Liver (tissue), 9 donors: ENCODE results near the gene FARS2. TPM values are rescaled to one million over a fixed set of nuclear protein-coding genes. Genes with fewer than 3 reads are reported as not detected.

Experiments
- DNase-seq: peaks from one replicate; pipeline ENCODE4 v3.0.0-alpha.2; 2017; ENCODE audit warnings: low spot score
- H3K27ac ChIP-seq, 2 donors: one replicate each; pipeline ENCODE4 v1.7.0; 2013; ENCODE audit warnings: inconsistent platforms in 2 of 2, low read length in 2 of 2, control low read depth in 1 of 2, low read depth in 1 of 2, mild to moderate bottlenecking in 1 of 2
- H3K27me3 ChIP-seq, 4 donors: one replicate each; pipeline versions ENCODE4 v1.6.1 to v1.7.0; 2013; ENCODE audit warnings: low read length in 3 of 4, inconsistent platforms in 1 of 4, mild to moderate bottlenecking in 1 of 4, moderate library complexity in 1 of 4; ENCODE audit not compliant: control insufficient read depth in 4 of 4, insufficient read depth in 4 of 4
- H3K36me3 ChIP-seq, 4 donors: one replicate each; pipeline versions ENCODE4 v1.6.1 to v1.7.0; 2013; ENCODE audit warnings: low read length in 3 of 4, mild to moderate bottlenecking in 3 of 4, low read depth in 1 of 4, moderate library complexity in 1 of 4; ENCODE audit not compliant: control insufficient read depth in 4 of 4, insufficient read depth in 3 of 4
- H3K4me1 ChIP-seq, 4 donors: one replicate each; pipeline versions ENCODE4 v1.6.1 to v1.7.0; 2013; ENCODE audit warnings: low read length in 3 of 4, mild to moderate bottlenecking in 3 of 4, moderate library complexity in 1 of 4; ENCODE audit not compliant: control insufficient read depth in 4 of 4, insufficient read depth in 4 of 4
- H3K4me3 ChIP-seq, 3 donors: one replicate each; pipeline versions ENCODE4 v1.6.1 to v1.7.0; 2013; ENCODE audit warnings: low read length in 3 of 3, control low read depth in 1 of 3, low read depth in 1 of 3, mild to moderate bottlenecking in 1 of 3
- H3K9ac ChIP-seq, 2 donors: one replicate each; pipeline ENCODE4 v1.7.0; 2013; ENCODE audit warnings: low read length in 2 of 2, mild to moderate bottlenecking in 2 of 2, moderate library complexity in 2 of 2, control low read depth in 1 of 2, low read depth in 1 of 2
- H3K9me3 ChIP-seq, 4 donors: one replicate each; pipeline versions ENCODE4 v1.6.1 to v1.7.0; 2013; ENCODE audit warnings: low read length in 3 of 4; ENCODE audit not compliant: control insufficient read depth in 4 of 4
- EGR1 ChIP-seq, 2 donors: IDR thresholded peaks; 2 replicates each; pipeline ENCODE4 v1.6.1; 2016 to 2018; ENCODE audit warnings: antibody characterized with exemption in 2 of 2, low read depth in 2 of 2
- FOXA2 ChIP-seq: IDR thresholded peaks from 2 replicates; pipeline ENCODE4 v1.6.1; 2016; ENCODE audit warnings: antibody characterized with exemption
- NR2F2 ChIP-seq: IDR thresholded peaks from 2 replicates; pipeline ENCODE4 v1.6.1; 2016; ENCODE audit warnings: antibody characterized with exemption
- YY1 ChIP-seq: IDR thresholded peaks from 2 replicates; pipeline ENCODE4 v1.6.1; 2016; ENCODE audit warnings: antibody characterized with exemption, mild to moderate bottlenecking
- WGBS: extraction: QIAGEN DNeasy Blood & Tissue Kit; methylation state at CpG from one replicate; pipeline ENCODE4 v1.1.7; 2013; 5-methylcytosine and 5-hydroxymethylcytosine counted together
- polyA plus RNA-seq, 2 donors: library from polyadenylated mRNA; stranded (reverse) in 1 of 2; unstranded in 1 of 2; fragments of 200-250 nt in 1 of 2; fragments of >200 nt in 1 of 2; fragmentation: Nextera tagmentation in 1 of 2; extraction: Ambion mirVana in 1 of 2; gene quantifications; one replicate each; pipeline versions ENCODE4 v1.2.1 to v1.2.3, GENCODE V29; 2013 to 2015
- total RNA-seq, 2 donors: library from RNA; depleted of rRNA; stranded (reverse); fragments of >200 nt; gene quantifications; one replicate each; pipeline ENCODE4 v1.2.3, GENCODE V29; 2014
- TF ChIP-seq, protein P1 (sequence below): IDR thresholded peaks from 2 replicates; pipeline ENCODE4 v1.6.1; 2016; ENCODE audit warnings: antibody characterized with exemption
- TF ChIP-seq, protein P2 (sequence below): IDR thresholded peaks from 2 replicates; pipeline ENCODE4 v1.6.1; 2016; ENCODE audit warnings: antibody characterized with exemption
- TF ChIP-seq, protein P3 (sequence below): fragments of 150-350 bp; IDR thresholded peaks from 2 replicates; pipeline ENCODE4 v1.5.1; 2017; ENCODE audit warnings: improper control_type of control experiment, low read depth, low read length; ENCODE audit not compliant: missing input control
- TF ChIP-seq, protein P4 (sequence below): IDR thresholded peaks from 2 replicates; pipeline ENCODE4 v1.6.1; 2016; ENCODE audit warnings: antibody characterized with exemption, mild to moderate bottlenecking
- donor health status: healthy.
- donor health status: healthy.
- donor health status: healthy.
- donor health status: healthy.
- donor health status: healthy.

Gene FARS2
- total and polyA plus RNA-seq, 4 donors, result 7.8 to 25.9 (median 11.2) TPM

DNA sequence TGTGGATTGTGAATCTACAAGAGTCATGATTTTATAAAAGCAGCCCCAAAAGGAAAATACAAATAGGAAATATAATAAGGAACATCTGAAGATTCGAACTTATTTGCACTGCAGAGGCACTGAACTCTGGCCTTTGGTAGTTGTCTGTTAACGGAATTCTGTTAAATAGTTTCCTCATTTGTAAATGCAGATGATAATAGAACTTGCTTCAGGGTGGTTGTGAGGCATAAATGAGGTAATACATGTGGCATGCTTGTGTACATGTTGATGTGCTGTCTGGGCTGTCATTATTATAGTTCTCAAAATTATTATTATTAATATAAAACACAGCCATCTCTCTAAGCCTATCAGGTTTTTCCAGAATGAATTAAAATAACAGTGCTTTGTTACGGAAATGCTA lies 443.4 kb downstream of the FARS2 start:
- 83% methylated on average over 3 of the region's 3 CpGs for WGBS
- H3K27me3 ChIP-seq, result no peaks in the 10 kb centered on the region
- H3K9ac ChIP-seq, result no peak overlapping the region
- H3K4me3 ChIP-seq, result no peak overlapping the region
- H3K9me3 ChIP-seq, result no peaks in the 10 kb centered on the region
- no peaks in the 10 kb centered on the region for H3K4me1 ChIP-seq
- TF ChIP-seq, protein P1, sequence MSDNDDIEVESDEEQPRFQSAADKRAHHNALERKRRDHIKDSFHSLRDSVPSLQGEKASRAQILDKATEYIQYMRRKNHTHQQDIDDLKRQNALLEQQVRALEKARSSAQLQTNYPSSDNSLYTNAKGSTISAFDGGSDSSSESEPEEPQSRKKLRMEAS, result no peak
- no peak for TF ChIP-seq FOXA2
- TF ChIP-seq, protein P2, sequence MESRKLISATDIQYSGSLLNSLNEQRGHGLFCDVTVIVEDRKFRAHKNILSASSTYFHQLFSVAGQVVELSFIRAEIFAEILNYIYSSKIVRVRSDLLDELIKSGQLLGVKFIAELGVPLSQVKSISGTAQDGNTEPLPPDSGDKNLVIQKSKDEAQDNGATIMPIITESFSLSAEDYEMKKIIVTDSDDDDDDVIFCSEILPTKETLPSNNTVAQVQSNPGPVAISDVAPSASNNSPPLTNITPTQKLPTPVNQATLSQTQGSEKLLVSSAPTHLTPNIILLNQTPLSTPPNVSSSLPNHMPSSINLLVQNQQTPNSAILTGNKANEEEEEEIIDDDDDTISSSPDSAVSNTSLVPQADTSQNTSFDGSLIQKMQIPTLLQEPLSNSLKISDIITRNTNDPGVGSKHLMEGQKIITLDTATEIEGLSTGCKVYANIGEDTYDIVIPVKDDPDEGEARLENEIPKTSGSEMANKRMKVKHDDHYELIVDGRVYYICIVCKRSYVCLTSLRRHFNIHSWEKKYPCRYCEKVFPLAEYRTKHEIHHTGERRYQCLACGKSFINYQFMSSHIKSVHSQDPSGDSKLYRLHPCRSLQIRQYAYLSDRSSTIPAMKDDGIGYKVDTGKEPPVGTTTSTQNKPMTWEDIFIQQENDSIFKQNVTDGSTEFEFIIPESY, result no peak
- no peak for DNase-seq
- H3K27ac ChIP-seq, result no peak overlapping the region
- H3K36me3 ChIP-seq, result no peaks in the 10 kb centered on the region

DNA sequence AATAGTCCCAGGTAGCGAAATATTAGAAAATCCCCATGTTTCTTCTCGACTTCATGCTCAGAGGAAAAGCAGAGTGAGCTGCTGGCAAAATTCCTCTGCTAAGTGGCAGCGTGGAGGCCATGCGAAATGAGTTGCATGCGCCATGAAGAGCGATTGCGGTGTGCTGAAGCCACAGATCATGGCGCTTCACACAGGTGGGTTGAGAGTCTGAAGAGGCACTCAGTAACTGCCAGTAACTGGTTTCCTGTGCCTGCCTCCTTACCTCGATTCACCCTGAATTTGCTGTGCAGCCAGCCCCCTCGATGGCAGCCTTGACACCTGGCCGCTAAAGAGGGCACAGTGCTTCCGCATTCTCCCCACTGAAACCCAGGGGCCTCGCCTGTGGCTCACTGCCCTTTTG lies 443.9 kb downstream of the FARS2 start:
- no peak overlapping the region for H3K4me3 ChIP-seq
- H3K9me3 ChIP-seq, result no peaks in the 10 kb centered on the region
- no peak for DNase-seq
- no peaks in the 10 kb centered on the region for H3K4me1 ChIP-seq
- no peak overlapping the region for H3K9ac ChIP-seq
- no peaks in the 10 kb centered on the region for H3K36me3 ChIP-seq
- 97% methylated on average over 13 of the region's 13 CpGs for WGBS
- TF ChIP-seq YY1 (no peak), NR2F2 (no peak), EGR1 (IDR thresholded peaks at IDR 0.05; ENCODE audit: low read depth in 2 of 2) (no peak)
- TF ChIP-seq, protein P1, result no peak
- TF ChIP-seq, protein P3, sequence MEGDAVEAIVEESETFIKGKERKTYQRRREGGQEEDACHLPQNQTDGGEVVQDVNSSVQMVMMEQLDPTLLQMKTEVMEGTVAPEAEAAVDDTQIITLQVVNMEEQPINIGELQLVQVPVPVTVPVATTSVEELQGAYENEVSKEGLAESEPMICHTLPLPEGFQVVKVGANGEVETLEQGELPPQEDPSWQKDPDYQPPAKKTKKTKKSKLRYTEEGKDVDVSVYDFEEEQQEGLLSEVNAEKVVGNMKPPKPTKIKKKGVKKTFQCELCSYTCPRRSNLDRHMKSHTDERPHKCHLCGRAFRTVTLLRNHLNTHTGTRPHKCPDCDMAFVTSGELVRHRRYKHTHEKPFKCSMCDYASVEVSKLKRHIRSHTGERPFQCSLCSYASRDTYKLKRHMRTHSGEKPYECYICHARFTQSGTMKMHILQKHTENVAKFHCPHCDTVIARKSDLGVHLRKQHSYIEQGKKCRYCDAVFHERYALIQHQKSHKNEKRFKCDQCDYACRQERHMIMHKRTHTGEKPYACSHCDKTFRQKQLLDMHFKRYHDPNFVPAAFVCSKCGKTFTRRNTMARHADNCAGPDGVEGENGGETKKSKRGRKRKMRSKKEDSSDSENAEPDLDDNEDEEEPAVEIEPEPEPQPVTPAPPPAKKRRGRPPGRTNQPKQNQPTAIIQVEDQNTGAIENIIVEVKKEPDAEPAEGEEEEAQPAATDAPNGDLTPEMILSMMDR, result no peak
- no peak overlapping the region for H3K27ac ChIP-seq
- no peaks in the 10 kb centered on the region for H3K27me3 ChIP-seq

DNA sequence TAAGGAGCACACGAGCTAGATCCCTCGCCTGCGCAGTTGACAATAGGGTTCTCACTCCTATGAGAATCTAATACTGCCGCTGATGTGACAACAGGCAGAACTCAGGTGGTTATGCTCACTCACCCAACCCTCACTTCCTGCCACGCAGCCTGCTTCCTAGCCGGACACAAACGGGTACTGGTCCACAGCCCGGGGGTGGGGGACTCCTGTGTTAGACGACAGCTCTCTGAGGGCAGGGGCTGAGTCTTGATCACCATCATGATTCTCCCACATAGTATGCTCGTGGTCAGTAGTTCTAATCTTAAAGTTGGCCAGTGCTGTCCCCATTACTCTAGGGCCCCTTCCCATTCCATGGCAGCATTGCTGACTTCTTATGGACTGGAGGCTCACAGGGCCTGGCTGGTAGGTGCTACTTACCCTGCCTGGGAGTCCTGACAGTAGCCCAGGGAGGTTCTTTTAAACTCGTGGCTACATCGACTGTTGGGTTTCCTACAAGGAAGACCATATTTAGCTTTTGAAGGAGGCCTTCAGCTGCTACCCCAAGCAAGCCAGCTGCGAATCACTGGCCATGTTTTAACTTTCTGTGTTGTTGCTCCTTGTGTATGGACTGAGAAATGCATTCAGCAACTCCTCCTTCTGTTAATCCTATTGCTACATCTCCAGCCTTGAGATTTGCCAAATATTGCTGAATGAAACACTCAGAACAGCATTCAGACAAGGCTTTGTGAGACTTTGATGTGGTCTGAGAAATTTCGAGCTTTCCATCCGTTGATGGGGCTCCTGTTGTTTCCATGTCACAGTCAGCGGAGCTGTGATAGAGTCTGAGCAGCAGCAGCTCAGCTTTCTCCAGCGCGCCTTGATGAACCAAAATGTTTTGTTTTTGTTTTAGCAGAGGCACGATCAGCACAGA lies 445.1 kb downstream of the FARS2 start:
- no peaks in the 10 kb centered on the region for H3K27me3 ChIP-seq
- 92% methylated on average over 19 of the region's 19 CpGs for WGBS
- H3K4me3 ChIP-seq, result no peak overlapping the region
- no peaks in the 10 kb centered on the region for H3K36me3 ChIP-seq
- DNase-seq, result no peak
- no peak overlapping the region for H3K9ac ChIP-seq
- H3K4me1 ChIP-seq, result no peaks in the 10 kb centered on the region
- no peaks in the 10 kb centered on the region for H3K9me3 ChIP-seq
- H3K27ac ChIP-seq, result no peak overlapping the region
- TF ChIP-seq, protein P4, sequence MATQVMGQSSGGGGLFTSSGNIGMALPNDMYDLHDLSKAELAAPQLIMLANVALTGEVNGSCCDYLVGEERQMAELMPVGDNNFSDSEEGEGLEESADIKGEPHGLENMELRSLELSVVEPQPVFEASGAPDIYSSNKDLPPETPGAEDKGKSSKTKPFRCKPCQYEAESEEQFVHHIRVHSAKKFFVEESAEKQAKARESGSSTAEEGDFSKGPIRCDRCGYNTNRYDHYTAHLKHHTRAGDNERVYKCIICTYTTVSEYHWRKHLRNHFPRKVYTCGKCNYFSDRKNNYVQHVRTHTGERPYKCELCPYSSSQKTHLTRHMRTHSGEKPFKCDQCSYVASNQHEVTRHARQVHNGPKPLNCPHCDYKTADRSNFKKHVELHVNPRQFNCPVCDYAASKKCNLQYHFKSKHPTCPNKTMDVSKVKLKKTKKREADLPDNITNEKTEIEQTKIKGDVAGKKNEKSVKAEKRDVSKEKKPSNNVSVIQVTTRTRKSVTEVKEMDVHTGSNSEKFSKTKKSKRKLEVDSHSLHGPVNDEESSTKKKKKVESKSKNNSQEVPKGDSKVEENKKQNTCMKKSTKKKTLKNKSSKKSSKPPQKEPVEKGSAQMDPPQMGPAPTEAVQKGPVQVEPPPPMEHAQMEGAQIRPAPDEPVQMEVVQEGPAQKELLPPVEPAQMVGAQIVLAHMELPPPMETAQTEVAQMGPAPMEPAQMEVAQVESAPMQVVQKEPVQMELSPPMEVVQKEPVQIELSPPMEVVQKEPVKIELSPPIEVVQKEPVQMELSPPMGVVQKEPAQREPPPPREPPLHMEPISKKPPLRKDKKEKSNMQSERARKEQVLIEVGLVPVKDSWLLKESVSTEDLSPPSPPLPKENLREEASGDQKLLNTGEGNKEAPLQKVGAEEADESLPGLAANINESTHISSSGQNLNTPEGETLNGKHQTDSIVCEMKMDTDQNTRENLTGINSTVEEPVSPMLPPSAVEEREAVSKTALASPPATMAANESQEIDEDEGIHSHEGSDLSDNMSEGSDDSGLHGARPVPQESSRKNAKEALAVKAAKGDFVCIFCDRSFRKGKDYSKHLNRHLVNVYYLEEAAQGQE, result no peak
